GM12873 (cell line): Measurements from ENCODE around the gene MLIP.

Experiments
- TF ChIP-seq, protein P1 (sequence below): IDR thresholded peaks from 2 replicates; pipeline ENCODE4 v1.5.1; 2012; ENCODE audit warnings: low read depth, mild to moderate bottlenecking, moderate library complexity, low read length, control low read depth; ENCODE audit not compliant: insufficient read depth; ENCODE audit errors: missing control alignments

MLIP gene

DNA sequence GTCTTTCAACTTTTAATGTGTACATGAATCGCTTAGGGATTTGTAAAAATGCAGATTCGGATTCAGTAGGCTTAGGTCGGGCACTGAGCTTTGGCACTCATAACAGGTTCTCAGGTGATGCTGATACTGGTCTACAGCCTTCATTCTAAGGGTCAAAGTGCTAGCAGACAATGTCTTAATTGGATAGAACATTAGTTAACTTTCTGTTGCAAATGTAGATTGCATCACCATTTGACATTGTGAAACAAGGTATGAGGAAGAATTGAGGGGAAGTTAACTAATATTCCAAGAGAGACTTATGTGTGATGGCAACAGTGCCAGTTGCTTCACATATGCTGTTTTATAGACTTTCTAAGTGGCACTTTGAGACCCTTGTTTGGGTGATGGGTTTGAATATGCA is 86.9 kb downstream of the MLIP start:
- TF ChIP-seq, protein P1, sequence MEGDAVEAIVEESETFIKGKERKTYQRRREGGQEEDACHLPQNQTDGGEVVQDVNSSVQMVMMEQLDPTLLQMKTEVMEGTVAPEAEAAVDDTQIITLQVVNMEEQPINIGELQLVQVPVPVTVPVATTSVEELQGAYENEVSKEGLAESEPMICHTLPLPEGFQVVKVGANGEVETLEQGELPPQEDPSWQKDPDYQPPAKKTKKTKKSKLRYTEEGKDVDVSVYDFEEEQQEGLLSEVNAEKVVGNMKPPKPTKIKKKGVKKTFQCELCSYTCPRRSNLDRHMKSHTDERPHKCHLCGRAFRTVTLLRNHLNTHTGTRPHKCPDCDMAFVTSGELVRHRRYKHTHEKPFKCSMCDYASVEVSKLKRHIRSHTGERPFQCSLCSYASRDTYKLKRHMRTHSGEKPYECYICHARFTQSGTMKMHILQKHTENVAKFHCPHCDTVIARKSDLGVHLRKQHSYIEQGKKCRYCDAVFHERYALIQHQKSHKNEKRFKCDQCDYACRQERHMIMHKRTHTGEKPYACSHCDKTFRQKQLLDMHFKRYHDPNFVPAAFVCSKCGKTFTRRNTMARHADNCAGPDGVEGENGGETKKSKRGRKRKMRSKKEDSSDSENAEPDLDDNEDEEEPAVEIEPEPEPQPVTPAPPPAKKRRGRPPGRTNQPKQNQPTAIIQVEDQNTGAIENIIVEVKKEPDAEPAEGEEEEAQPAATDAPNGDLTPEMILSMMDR = no peak

DNA sequence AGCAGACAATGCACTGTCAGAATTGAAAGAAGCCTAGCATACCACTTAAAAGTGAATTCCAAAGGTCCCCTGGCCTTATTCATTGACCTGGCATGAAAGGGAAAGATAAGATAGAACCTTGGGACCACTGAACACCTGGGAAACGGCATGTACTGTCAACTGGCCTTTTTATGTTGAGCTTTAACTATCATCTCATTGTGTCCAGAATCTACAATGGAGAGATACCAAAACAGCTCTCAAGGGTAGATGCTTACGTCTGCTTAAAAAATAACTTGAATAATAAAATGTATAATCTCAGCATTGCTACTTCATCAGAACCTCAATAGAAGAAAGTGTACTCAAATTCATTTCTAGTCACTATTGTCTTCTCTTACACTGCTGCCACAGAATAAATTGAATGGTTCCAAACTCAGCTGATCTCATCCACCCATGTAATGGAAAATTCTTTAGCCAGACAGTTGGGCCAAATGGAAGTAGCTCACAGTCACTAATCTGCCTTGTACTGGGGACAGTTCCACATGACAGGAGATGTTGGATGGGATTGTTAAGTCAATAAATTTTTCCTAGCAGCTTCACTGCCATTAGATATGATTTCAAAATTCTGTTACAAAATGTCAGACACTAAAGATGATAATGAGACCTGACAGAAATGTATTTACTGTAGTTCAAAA is 93.8 kb downstream of the MLIP start:
- TF ChIP-seq, protein P1 = no peak

DNA sequence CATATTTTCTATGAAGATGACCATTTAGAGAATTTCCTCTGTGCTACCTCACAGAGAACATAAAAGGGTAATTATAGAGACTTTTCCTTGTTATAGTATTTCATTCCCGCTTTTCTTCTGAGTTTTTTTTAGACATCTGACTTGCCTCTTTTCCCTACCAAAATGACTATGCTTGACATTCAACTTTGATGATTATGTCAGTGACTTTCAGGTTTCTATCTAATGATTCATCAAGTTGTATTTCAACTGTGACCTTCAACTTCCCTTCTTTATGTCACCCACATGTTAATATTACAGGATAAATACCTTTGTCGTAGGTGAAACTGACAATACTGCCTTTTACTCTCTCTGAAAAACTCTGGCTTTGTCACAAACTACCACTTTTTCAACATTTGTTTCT is 95.3 kb downstream of the MLIP start:
- TF ChIP-seq, protein P1 = no peak

DNA sequence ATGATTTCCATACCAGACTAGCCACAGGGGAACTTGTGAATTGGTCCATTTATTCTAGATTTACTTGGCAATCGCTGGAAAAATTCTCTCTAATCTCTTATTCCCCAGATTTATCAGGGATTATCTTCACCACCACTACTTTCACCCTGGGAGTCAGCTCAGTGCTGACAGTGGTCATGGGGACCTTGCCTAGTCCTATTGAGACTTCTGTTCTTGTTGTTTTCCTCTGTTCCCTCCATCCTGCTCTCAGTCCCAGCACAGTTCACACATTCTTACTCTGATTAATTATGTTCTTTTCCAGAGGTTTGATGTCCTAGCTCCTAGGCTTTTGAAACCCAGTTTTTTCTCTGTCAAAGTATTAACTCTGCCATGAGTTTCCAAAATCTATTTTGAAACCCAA is 103.0 kb downstream of the MLIP start:
- TF ChIP-seq, protein P1 = no peak

DNA sequence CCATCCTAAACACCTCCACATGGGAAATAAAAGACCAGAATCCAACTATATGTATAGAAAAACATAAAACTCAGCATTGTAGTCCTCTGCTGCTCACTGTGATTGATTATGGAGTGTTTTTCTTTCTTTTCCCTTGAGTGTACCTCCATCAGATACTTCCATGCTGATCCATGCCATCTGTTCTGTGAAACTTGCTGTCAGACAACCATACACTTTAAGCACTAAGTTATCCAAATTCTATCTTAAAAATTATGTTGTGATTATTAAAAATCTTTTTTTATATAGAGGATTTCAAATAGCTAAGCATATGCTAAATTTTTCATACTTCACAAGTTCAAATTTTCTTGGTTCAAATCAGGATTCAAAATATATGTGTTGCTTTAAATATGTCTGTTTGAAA is 105.1 kb downstream of the MLIP start:
- TF ChIP-seq, protein P1 = no peak

DNA sequence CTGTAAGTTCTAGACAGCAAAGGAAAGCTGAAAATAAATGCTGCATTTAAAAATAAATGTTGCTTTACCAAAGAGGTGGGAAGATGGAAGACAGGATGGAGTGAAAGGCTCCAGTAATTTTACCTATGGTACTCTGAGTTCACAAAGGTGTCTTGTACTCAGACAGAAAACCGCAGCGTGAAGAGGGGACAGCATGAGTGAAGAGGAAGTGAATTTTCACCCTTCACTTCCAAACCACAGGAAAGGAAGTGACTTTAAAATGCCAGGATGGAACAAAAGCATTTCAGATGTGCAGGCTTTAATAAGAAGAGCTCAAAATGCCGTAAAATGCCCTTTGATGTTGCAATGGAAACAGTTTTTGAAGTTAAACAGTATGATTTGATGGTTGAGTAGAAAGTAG is 105.8 kb downstream of the MLIP start:
- TF ChIP-seq, protein P1 = no peak

DNA sequence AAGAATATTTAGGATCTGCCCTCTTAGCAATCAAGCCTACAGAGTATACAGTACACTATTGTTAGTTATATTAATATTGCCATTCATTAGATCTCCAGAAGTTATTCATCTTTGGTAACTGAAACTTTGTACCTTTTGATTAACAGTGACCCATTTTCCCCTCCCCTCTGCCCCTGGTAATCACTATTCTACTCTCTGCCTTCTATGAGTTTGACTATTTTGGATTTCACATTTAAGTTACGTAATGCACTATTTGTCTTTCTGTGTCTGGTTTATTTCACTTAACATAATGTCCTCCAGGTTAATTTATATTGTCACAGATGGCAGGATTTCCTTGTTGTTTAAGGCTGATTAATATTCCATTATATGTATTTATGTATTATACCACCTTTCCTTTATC is 111.0 kb downstream of the MLIP start:
- TF ChIP-seq, protein P1 = no peak

DNA sequence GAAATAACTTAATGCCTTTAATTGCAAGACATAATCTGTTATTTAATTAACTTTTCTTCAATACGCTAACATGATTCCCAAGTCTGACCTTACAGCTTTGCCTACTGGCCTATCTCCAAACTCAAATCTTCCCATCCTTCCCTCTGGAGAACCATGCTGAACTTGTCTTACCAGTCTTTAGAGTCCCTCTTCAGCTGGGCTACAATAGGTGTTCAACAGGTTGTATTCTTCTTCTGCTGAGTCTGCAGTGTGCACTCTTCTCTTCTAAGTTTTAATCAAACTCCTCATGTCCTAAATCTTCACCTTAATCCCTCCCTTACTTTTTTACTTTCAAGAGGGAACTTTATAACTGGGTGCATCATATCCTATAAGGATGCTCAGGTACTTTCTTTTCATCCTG is 121.5 kb downstream of the MLIP start:
- TF ChIP-seq, protein P1 = no peak
